GM21423 (cell line): ENCODE data around the gene EEF1B2.
"Not testable (repeated sequence)": the region's sequence is repeated elsewhere in the genome, so short reads cannot be mapped to it uniquely, and the experiment has no call there.

Experiments used
- ATAC-seq: cut with Tn5 transposase; IDR thresholded peaks from one replicate; pipeline ENCODE4 v1.9.1; 2021; ENCODE audit warnings: mild to moderate bottlenecking, moderate library complexity; ENCODE audit not compliant: unreplicated experiment

EEF1B2 gene

DNA sequence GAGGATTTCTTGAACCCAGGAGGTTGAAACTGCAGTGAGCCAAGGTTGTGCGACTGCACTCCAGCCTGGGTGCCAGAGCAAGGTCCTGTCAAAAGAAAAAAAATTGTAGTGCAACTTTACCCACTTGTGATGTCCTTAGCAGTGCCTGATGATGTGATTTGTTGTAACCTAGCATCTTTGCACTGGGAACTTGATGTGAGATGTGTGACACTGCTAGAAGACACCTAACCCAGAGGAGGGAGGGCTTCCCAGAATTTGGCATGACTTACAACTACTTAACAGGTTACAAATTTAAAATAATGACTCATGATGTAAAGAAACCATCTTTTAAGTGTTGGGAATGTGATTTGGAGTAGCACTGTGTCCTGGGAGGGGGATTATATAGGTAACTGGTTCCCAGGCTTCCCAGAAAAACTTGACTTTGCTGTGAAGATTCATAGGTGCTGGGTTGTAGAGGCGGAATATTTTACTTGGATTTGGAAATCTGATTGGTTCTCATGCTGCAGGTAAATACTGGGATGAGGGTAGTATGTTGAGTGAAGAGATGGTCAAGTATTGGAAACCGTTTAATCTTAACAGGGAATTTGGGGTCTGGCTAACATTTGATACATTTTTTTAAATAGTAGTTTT is 3.7 kb downstream of the EEF1B2 start:
- ATAC-seq: no peak

DNA sequence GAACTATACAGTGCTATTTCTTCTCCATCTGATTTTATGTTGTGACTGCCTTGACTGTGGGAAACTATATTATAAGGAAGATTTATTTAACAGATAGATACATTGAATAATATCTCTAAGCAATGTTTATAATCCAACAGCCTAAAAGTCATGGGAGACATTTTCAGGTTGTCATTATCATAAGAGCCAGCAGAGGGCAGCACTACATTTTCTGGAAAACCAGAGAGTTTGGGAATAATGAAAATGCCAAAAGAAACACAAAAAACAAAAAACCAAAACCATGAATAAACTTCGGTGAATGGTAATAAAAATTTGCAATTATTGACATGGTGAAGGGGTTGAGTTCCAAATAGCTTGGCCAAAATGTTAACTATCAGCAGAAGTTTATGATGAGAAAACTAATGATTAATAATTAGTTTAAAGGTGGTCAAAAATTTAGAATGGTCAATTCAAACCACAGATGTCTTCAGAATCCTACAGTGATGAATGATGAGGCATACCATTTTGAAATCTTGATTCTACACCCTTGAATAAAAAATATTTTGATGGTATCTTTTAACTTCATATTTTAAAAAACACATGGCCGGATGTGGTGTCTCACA is 4.7 kb downstream of the EEF1B2 start:
- ATAC-seq: no peak

DNA sequence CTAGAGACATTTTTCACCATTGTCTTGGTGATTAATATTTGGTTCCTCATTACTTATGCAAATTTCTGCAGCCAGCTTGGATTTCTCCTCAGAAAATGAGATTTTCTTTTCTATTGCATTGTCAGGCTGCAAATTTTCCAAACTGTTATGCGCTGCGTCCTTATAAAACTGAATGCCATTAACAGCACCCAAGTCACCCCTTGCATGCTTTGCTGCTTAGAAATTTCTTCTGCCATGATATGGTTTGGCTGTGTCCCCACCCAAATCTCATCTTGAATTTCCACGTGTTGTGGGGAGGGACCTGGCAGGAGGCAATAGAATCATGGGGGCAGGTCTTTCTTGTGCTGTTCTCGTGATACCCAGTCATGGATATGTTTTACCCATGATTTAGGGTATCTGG is 8.5 kb downstream of the EEF1B2 start:
- ATAC-seq: not testable (repeated sequence)

DNA sequence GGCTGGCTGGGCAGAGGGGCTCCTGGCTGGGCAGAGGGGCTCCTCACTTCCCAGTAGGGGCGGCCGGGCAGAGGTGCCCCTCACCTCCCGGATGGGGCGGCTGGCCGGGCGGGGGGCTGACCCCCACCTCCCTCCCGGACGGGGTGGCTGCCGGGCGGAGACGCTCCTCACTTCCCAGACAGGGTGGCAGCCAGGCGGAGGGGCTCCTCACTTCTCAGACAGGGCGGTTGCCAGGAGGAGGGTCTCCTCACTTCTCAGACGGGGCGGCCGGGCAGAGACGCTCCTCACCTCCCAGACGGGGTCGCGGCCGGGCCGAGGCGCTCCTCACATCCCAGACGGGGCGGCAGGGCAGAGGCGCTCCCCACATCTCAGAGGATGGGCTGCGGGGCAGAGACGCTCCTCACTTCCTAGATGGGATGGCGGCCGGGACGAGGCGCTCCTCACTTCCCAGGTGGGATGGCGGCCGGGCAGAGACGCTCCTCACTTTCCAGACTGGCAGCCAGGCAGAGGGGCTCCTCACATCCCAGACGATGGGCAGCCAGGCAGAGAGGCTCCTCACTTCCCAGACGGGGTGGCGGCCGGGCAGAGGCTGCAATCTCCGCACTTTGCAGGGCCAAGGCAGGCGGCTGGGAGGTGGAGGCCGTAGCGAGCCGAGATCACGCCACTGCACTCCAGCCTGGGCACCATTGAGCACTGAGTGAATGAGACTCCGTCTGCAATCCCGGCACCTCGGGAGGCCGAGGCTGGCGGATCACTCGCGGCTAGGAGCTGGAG is 12.1 kb downstream of the EEF1B2 start:
- ATAC-seq: not testable (repeated sequence)

DNA sequence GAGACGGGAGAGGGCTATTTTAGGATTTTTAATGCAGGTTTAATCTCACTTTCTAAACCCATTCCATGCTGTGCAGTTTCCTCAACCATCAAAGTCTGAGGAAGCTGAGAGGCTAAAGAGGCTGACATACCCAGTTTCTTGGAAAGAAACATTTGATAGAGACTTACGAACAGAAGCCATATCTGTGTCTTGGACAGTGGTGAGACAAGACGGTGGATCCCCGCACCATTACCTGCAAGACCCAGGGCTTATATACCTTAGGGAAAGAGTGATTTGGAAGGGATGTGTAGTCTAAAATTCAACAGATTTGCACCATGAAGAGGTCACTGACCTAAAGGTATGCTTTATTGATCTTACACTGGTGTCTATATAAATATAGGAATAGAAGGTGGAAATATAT is 13.5 kb downstream of the EEF1B2 start:
- no peak for ATAC-seq

DNA sequence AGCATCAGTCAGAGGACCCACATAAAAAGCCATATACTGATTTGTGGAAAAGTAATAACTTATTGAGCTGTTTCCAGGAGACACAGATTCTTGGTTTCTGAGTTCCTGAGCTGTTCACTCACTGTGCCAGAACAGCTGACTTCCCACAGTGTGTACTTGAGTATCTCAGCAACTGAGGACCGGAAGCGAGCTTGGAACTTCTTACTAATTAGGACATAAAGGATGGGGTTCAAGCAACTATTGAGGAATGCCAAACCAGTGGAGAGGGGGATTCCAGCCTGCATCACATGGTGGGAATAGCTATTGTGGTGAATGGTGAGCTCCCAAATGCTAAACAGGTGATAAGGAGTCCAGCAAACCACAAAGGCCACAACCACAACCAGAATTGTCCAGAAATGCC is 16.4 kb downstream of the EEF1B2 start:
- no peak for ATAC-seq

DNA sequence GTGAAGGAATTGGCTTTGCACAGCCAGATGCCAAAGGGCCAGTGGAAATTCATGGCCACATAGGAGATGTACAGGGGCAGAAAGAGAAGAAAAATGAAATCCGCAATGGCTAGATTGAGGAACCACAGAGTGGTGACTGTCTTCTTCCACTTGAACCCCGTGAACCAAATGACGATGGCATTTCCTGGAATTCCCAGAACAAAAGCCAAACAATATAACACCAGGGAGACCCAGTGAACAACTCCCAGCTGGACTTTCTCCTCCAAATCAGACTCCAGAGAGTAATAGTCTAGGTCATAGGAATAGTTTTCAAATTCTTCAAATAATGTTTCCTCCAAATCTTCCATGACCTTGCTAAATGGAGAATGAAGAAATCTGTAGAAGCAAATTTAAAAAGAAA is 17.2 kb downstream of the EEF1B2 start:
- ATAC-seq: no peak

DNA sequence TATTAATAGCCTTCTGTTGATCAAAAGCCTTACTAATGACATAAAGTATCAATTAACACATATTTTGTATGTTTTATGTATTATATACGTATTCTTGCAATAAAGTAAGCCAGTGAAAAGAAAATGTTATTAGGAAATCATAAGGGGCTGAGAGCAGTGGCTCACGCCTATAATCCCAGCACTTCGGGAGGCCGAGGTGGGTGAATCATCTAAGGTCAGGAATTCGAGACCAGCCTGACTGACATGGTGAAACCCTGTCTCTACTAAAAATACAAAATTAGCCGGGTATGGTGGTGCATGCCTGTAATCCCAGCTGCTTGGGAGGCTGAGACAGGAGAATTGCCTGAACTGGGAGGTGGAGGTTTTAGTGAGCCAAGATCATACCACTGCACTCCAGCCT is 21.8 kb downstream of the EEF1B2 start:
- not testable (repeated sequence) for ATAC-seq

DNA sequence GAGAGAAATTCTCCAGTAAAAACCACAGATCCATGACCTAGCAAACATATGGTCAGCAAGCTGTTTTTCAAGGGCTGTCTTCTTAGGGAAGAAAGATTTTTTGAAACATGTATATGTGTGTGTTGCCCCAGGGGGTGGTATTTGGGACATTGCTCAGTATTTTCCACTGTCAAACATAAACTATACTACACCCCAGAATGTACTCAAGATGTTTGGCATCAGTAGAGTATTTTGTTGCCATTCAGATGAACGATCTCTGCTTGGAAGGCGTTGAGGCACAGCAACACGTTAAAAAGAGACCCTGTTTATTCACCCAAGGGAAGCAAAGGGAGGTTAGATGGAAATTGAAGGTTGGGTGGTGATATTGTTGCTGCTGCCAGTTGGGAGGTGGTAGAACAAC is 30.0 kb downstream of the EEF1B2 start:
- no peak for ATAC-seq

DNA sequence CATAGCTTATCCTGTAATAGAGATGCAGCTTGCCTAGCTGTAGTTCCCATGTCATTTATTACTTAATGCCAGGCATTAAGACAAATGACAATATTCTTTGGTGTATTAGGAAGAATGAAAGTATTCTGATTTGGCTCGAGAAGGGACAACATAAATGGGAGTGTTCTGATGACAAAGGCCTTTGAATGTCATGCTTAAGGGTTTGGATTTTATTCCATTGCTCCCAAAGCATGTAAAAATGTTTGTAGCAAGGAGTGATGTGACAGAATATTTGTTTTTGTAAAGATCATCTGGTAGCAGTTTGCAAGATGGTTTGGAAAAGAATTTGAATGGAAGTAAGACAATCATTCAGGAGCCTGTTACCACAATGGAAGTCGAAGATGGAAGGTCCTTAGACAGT is 30.4 kb downstream of the EEF1B2 start:
- no peak for ATAC-seq

DNA sequence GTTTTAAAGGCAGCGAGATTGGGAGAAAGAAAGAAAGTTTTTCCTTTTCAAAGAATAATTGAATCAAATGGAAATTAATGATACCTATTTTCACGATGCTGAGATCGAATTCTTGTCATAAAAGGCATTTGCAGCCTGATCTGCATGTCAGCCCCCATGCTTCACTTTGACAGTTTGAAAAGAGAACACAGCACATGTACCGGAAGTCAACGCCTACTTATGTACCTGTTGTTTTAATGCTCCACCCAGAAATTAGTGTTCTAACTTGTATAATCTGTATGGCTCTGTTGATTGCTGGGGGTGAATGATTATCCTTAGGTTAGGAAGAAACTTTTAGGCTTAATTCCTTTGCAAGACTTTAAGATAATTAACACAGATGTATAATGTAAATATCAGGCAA is 31.0 kb downstream of the EEF1B2 start:
- ATAC-seq: no peak

DNA sequence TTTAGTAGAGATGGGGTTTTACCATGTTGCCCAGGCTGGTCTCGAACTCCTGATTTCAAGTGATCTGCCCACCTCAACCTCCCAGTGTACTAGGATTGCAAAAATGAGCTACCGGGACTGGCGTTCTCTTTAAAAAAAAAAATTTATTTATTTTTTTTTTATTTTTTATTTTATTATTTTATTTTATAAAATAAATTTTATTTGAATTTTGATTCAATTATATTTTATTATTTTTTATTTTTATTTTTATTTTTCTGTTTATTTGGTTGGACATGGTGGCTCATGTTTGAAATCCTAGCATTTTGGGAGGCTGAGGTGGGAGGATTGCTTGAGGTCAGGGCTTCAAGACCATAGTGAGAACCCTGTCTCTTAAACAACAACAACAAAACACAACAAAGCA is 32.5 kb downstream of the EEF1B2 start:
- ATAC-seq: no peak

DNA sequence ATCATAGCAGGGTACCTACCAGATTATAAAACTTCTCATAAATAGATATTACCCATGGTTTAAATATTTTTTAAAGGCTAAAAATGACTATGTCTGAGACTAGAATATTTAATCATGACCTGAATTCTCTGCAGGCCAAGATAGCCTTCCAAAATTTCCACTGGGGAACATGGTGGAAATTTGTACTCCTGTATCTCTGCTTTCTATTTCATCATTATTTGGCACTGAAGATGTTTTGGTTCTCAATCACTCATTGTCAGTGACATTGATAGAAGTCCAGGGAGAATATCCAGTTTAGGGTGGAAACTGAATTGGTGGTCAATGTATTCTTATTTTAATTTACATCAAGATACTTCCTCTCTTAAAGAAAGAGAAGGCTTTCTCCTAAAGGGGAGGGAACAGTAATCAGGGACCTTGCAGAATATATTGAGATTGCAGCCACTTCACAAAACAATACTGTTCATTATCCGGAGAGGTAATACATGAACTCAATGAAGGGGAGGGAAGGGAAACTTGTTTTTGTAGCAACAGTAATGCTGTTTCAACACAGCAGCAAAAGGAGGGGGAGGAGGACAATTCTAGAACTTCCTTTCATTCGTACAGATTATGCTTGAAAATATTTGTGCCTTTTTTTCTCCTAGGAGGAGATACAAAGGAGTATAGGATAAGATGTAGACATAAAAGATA is 34.1 kb downstream of the EEF1B2 start:
- ATAC-seq: no peak

DNA sequence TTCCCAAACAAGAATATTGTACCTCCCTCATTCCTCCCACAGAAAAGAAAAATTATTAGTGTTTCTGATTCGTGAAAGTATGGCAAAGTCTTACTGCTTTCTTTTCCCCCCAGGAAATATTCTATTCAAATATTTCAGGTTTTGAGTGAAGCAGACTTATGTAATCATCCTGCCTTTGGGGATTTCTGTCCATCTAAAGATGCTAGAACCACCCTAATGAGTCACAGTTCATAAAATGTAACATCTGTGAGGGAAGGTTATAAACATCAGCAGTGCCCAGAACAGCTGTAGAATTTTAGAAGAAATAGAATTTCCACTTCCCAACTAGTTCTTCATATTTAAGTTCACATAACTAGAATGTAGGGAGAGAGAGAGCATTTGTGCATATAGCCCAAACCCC is 39.0 kb downstream of the EEF1B2 start:
- no peak for ATAC-seq

DNA sequence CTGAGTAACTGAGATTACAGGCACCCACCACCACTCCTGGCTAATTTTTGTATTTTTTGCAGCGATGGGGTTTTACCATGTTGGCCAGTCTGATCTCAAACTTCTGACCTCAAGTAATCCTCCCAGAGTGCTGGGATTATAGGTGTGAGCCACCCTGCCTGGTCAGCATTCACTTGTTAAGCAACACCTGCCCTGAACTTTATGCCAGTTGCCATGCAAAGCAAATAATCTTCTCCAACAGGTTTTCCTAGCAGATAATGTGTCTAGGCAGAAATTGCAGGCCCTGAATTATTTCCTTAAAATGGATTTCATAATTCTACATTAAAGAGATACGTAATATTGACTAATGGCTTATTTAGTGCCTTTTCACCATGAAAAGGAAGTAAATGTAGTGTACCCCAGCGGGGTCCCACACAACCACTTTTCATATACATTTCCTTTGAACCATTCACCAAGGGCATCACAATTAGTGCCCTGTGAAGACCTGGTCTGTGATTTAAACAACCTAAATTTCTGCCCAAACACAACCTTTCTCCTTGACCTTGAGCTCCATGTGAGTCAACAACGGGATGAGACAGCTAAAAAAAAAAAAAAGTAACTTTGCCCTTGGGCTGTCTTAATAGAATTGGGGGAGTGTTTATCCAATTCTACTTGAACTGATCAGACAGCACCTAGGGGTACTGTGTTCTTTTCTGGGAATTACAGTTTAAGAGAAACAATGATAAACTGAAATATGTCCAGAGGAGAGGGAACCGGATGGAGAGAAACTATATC is 41.6 kb downstream of the EEF1B2 start:
- no peak for ATAC-seq

DNA sequence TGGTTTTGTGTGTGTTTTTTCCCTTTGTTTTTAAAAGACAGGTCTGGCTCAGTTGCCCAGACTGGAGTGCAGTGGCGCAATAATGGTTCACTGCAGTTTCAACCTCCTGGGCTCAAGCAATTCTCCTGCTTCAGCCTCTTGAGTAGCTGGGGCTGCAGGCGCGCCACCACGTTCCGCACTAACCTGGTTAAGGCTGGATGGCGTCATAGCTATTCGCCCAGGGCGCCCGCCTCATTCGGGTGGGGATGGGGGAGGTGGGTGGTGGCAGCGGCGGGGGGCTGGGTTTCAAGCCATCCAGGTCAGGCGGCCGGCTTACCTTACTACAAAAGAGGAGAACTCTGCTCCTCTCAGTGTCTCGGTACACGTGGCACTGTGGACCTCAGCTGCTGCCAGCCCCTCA is 42.8 kb downstream of the EEF1B2 start:
- no peak for ATAC-seq

DNA sequence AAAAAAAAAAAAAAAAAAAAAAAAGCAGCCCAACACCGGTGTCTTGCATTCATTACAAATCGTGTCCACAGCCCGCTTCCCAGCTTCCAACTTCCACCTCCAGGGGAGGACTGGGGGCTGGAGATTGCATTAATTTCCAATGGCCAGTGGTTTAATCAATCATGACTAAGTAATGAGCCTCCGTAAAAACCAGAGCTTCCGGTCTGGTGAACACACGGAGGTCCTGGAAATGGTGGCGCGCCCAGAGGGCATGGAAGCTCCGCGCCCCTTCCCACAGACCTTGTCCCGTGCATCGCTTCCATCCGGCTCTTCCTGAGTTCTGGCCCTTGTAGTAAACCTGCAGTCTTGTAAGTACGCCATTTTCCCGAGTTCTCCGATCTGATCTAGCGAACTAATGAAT is 43.6 kb downstream of the EEF1B2 start:
- no peak for ATAC-seq

DNA sequence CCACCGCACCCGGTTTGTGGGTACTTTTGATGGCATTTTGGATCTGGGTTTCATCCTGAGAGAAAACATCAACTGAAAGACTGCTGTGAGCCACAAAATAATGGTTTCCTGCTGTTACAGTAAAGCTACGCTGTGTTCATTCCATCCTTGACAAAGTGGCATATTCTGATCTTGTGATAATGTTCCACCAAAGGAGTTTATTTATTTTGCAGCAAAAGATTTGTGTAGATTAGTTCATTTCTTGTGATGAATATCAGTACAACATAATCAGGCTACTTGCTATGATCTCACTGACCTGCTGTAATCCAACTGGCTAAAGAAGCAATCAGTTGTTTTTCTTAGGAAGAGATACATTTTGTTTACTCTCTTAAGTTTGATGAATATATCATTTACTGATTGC is 45.0 kb downstream of the EEF1B2 start:
- no peak for ATAC-seq

DNA sequence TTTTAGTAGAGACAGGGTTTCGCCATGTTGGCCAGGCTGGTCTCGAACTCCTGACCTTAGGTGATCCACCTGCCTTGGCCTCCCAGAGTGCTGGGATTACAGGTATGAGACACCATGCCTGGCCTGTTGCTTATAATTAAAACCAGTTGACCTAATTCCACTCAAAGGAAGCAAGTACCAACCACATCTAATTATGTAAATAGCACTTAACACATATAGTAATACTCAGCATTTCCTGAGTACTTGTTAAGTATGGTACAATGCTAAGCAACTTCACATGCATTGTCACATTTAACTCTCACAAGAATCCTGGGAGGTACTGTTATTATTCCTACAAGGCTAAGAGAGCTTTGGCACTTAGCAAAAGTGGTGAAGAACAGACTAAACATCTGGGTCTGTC is 47.6 kb downstream of the EEF1B2 start:
- ATAC-seq: not testable (repeated sequence)

DNA sequence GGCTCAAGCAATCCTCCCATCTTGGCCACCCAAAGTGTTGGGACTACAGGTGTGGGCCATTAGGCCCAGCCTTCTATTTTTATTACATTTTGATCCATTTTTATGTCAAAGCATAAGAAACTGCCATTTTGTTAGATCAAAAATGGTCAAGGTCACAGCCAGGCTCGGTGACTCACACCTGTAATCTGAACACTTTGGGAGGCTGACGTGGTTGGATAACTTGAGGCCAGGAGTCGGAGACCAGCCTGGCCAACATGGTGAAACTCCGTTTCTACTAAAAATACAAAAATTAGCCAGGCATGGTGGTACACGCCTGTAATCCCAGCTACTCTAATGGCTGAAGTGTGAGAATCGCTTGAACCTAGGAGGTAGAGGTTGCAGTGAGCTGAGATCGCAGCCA is 49.2 kb downstream of the EEF1B2 start:
- no peak for ATAC-seq

DNA sequence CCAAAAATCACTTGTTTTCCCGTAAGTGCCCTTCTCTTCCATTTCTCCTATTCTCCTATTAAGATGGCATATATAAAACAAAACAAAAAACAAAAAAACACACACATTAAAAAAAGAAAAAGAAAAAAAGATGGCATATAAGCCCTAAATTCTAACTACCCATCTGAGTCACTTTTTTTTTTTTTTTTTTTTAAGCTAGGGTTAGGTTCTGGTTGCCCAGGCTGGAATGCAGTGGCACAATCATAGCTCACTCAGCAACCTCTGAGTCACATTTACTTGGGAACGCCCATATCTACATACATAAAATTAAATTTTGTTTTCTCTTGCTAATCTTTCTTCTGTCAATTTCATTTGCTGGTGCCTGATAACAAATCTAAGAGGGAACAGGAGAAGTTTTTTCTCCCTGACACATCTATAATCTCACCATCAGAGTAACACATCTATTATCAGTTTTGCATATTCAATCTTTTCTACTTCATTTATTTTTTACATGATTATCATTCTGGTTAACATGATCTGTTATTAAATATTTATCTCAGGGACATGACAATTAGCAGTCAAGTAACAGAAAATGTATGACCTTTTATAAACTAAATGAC is 52.1 kb downstream of the EEF1B2 start:
- no peak for ATAC-seq
